Stimulated activated CD4-positive, alpha-beta T cell treated with anti-CD3 and anti-CD28 coated beads, TNF-alpha, amount 100 ng/mL, for 48 hours (primary cell): ENCODE results near the gene S100A3.
A peak's percentile ranks its signal among the peaks of the same experiment; 100 is the strongest.

Experiments used
- DNase-seq, 3 donors: peaks; one replicate each; pipeline ENCODE4 v3.0.0-alpha.2; 2020; ENCODE audit warnings: low read depth in 3 of 3

S100A3 gene

DNA sequence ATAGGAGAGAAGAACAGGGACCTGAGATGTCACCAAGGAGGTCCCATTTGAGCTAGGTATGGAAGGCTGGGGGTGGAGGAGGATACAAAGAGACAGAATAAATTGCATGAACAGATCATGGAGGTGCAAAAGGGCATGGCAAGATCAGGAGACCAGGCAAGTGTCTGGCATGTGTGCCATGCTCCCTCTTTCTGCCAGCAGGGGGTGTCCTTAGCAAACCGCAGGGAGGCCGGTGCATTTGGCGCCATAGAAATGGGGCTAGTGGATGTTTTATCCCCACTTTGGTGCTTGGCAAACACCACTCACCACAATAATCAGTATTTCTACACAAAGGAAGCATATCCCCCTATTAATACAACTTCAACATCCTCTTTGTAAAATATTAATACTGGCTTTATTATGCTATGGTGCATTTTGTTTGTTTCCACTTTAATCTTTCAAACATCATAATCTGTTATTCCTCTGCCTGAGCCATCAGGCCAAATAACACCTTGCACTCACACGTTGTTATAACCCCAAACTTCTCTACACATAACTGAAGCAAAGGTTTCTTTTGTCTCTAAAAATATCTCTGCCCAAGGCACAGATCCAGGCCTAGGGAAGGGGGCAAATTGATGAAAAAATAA is 39.2 kb downstream of the S100A3 start:
- DNase-seq, result peak; percentile 47 to 70 (median 60)

- no peak for DNase-seq
Observed at GRCh38 chr1:153509036-153509435, 40.0 kb downstream of the S100A3 start.

- DNase-seq, result no peak
Observed at GRCh38 chr1:153507926-153508583, 41.0 kb downstream of the S100A3 start.

DNA sequence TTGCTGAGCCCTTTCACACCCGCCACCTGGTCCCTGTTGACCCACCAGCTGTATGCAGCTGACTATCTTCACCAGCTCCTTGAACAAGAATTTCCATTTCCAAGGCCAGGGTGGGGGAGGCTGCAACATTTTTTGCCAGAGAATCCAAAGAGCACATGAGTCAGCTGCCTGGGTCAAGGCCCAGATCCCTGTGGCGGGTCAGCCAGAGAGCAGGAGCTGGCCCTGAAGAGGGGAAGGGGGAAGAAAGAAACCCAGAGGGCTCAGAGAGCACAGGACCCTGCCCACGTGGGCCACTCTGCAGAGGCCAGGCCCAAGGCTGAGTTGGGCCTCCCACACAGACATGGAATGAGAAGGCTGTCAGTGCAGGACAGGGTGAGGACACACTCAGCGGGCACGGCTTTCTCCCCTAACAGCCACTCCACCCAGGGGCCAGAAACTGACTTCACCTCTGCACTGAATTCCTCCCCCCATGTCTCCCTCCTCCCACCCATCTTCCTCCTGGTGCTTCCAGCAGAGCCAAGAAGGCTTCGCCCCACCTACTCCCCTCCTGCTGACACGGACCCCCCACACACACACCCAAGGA is 42.1 kb downstream of the S100A3 start:
- no peak for DNase-seq

DNA sequence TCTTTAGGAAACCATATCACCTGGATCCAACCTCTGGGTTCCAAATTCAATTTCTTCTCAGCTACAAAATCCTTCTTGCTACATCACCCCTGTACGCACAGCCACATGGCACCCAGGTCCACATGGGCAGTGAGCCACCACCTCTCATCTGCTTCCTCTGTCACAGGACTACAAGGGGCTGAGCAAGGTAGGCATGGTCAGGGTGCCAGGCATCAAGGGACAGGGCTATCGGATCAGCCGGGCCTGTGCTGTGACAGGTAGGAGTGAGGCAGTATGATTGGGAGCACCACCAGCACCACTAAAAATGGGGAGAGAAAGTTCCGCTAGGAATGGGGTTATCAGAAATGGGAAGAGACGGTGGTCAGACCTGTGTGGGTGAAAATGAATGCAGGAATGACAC is 42.7 kb downstream of the S100A3 start:
- no peak for DNase-seq

- no peak for DNase-seq
Observed at GRCh38 chr1:153505576-153505975, 43.5 kb downstream of the S100A3 start.

- DNase-seq, result no peak
Observed at GRCh38 chr1:153503766-153504165, 45.3 kb downstream of the S100A3 start.

GRCh38 chr1:153498746-153499145 is 50.3 kb downstream of the S100A3 start:
- DNase-seq, result no peak
